Breast epithelium (tissue), 4 donors: ENCODE measurements around the gene MRPL24. TPM values are rescaled to one million over a fixed set of nuclear protein-coding genes. Genes with fewer than 3 reads are reported as not detected.

Experiments
- DNase-seq, 2 donors: peaks; one replicate each; pipeline ENCODE4 v3.0.0-alpha.2; 2019; ENCODE audit warnings: low spot score in 2 of 2
- H3K27ac ChIP-seq, 2 donors: fragments of 200-600 bp; sonication (generic) in 1 of 2; one replicate each; pipeline ENCODE4 v1.5.1; 2016 to 2019; ENCODE audit warnings: mild to moderate bottlenecking in 1 of 2
- H3K27me3 ChIP-seq, 2 donors: fragments of 200-600 bp; sonication (generic) in 1 of 2; one replicate each; pipeline versions ENCODE4 v1.5.1 to v1.6.0; 2017 to 2019; ENCODE audit warnings: control low read depth in 1 of 2, mild to moderate bottlenecking in 1 of 2
- H3K36me3 ChIP-seq: fragments of 200-600 bp; one replicate; pipeline ENCODE4 v1.5.1; 2019
- H3K4me1 ChIP-seq, 2 donors: fragments of 200-600 bp; sonication (generic); one replicate each; pipeline ENCODE4 v1.5.1; 2016 to 2019; ENCODE audit warnings: control low read depth in 1 of 2
- H3K4me3 ChIP-seq, 3 donors: fragments of 200-600 bp; sonication (generic); 1 replicate in 2 of 3; 2 replicates in 1 of 3; pipeline ENCODE4 v1.5.1; 2016 to 2019; ENCODE audit warnings: mild to moderate bottlenecking in 3 of 3, moderate library complexity in 2 of 3
- H3K9me3 ChIP-seq, 2 donors: fragments of 200-600 bp; sonication (generic) in 1 of 2; one replicate each; pipeline ENCODE4 v1.5.1; 2016 to 2019; ENCODE audit warnings: control low read depth in 1 of 2
- POLR2A ChIP-seq: fragments of 450-650 bp; IDR thresholded peaks from one replicate; pipeline ENCODE4 v1.6.1; 2016; ENCODE audit warnings: antibody characterized with exemption, mild to moderate bottlenecking, moderate library complexity
- POLR2AphosphoS5 ChIP-seq, 3 donors: sonication (generic); formaldehyde crosslinking; IDR thresholded peaks; one replicate each; pipeline ENCODE4 v1.6.1; 2017; ENCODE audit warnings: antibody characterized with exemption in 3 of 3
- intact Hi-C: fragments of 100-400 bp; cut with DNase I; formaldehyde crosslinking; loops from one replicate; pipeline ENCODE4 v1.15.1; 2023; ENCODE audit warnings: low total_unique reads
- total RNA-seq, 3 donors: library from RNA; depleted of rRNA; stranded (reverse); fragments of >200 nt; gene quantifications; one replicate each; pipeline ENCODE4 v1.1.0, GENCODE V29; 2016
- TF ChIP-seq, protein P1 (sequence below), 3 donors: fragments of 450-650 bp; IDR thresholded peaks; one replicate each; pipeline ENCODE4 v1.5.1; 2016 to 2017; ENCODE audit warnings: antibody characterized with exemption in 3 of 3, mild to moderate bottlenecking in 3 of 3, moderate library complexity in 3 of 3

MRPL24 gene
- total RNA-seq, 3 donors from 2014 or later: 36.6 to 63.9 (median 63.8) TPM

DNA sequence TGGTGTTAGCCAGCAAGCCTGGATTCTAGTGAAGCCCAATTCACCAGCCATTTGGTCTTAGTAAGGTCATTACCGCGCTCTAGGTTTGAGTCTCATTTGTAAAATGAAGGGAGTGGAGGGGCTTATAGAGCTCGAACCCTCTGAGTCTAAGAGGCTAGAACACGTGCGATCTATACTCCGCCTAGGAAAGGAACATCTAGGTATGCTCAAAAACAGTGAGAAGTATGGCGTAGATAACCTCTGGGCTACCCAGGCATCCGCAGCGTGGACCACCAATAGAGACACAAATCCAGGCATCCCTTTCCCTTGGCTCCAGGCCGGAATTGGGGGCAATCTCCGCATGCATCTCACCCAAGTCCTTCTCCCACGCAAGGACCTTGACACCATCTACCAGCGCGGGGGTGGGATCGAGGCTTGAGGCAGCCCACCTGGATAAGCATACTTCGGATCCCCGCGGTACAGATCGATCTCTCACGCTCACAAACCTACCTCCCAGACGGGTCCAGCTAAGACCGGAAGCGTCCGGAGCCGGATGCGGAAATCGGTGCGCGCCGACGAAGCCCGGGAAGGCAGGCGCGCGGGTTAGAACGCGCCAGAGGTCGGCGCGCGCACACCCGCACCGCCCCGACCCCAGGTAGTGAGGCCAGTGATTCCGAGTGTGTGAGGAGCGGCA, 12.8 kb downstream of the MRPL24 start, which contains the start of gene METTL25B:
TSS of gene METTL25B (plus strand) at position 544 of the 673 bp plus-strand sequence. CDS start 636 bp downstream, outside the sequence.
- peak; percentile 77 to 82 for DNase-seq
- intact Hi-C loops: loop anchor here (10.0 kb wide), 1 partner anchor 137 kb away; the partner anchor contains the start of gene NTRK1
- Histone ChIP-seq H3K9me3 (no peaks in the 10 kb centered on the region), H3K36me3 (no peaks in the 10 kb centered on the region), H3K27ac (peak within 1 kb of the TSS; percentile 97 to 99), H3K4me3 (peak within 1 kb of the TSS; percentile 88 to 96 (median 90)), H3K4me1 (peaks cover 11 to 26% of the 10 kb centered on the region in 2 donors), H3K27me3 (no peaks in the 10 kb centered on the region)
- TF ChIP-seq, protein P1, sequence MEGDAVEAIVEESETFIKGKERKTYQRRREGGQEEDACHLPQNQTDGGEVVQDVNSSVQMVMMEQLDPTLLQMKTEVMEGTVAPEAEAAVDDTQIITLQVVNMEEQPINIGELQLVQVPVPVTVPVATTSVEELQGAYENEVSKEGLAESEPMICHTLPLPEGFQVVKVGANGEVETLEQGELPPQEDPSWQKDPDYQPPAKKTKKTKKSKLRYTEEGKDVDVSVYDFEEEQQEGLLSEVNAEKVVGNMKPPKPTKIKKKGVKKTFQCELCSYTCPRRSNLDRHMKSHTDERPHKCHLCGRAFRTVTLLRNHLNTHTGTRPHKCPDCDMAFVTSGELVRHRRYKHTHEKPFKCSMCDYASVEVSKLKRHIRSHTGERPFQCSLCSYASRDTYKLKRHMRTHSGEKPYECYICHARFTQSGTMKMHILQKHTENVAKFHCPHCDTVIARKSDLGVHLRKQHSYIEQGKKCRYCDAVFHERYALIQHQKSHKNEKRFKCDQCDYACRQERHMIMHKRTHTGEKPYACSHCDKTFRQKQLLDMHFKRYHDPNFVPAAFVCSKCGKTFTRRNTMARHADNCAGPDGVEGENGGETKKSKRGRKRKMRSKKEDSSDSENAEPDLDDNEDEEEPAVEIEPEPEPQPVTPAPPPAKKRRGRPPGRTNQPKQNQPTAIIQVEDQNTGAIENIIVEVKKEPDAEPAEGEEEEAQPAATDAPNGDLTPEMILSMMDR (IDR thresholded peaks at IDR 0.05): no peak
- TF ChIP-seq POLR2AphosphoS5 (IDR thresholded peaks at IDR 0.05) (peak in 2 of 3 donors; percentile 9 to 37), POLR2A (peak; percentile 63)

- no peaks in the 10 kb centered on the region for H3K9me3 ChIP-seq
- no peak for DNase-seq
- H3K4me1 ChIP-seq: peaks cover 11 to 26% of the 10 kb centered on the region in 2 donors
- peak overlapping the region; percentile 97 to 99 for H3K27ac ChIP-seq
- no peaks in the 10 kb centered on the region for H3K36me3 ChIP-seq
- H3K27me3 ChIP-seq: no peaks in the 10 kb centered on the region
- TF ChIP-seq POLR2A (no peak), POLR2AphosphoS5 (IDR thresholded peaks at IDR 0.05) (no peak)
- intact Hi-C loops: loop anchor here (10.0 kb wide), 1 partner anchor 137 kb away; the partner anchor contains the start of gene NTRK1
- H3K4me3 ChIP-seq: peak overlapping the region; percentile 88 to 96 (median 90)
Measured at GRCh38 chr1:156727492-156727891, 13.4 kb downstream of the MRPL24 start.

GRCh38 chr1:156726549-156727226, 14.2 kb downstream of the MRPL24 start:
- Histone ChIP-seq H3K4me1 (peaks cover 11 to 26% of the 10 kb centered on the region in 2 donors), H3K27me3 (no peaks in the 10 kb centered on the region), H3K9me3 (no peaks in the 10 kb centered on the region), H3K27ac (peak overlapping the region; percentile 20 to 52), H3K36me3 (no peaks in the 10 kb centered on the region), H3K4me3 (peak overlapping the region in 2 of 3 donors; percentile 90 to 96)
- no peak for DNase-seq
- TF ChIP-seq, protein P1 (IDR thresholded peaks at IDR 0.05): peak; percentile 41 to 64 (median 58)
- TF ChIP-seq POLR2A: no peak
- intact Hi-C loops: loop anchor here (10.0 kb wide), 1 partner anchor 138 kb away; the partner anchor contains the start of gene NTRK1

- peak overlapping the region; percentile 13 to 52 for H3K27ac ChIP-seq
- DNase-seq: peak; percentile 83
- peak overlapping the region; percentile 10 to 96 (median 90) for H3K4me3 ChIP-seq
- TF ChIP-seq, protein P1 (IDR thresholded peaks at IDR 0.05): peak; percentile 82 to 98 (median 97)
- no peak for TF ChIP-seq POLR2A
- peak; percentile 45 to 71 (median 59) for TF ChIP-seq POLR2AphosphoS5 (IDR thresholded peaks at IDR 0.05)
- peaks cover 11 to 26% of the 10 kb centered on the region in 2 donors for H3K4me1 ChIP-seq
- H3K36me3 ChIP-seq: no peaks in the 10 kb centered on the region
- no peaks in the 10 kb centered on the region for H3K9me3 ChIP-seq
- H3K27me3 ChIP-seq: no peaks in the 10 kb centered on the region
- intact Hi-C loops: loop anchor here (2.0 to 10.0 kb wide), 2 partner anchors 37 to 139 kb away; partner anchors contain the start of gene NTRK1
Measured at GRCh38 chr1:156725683-156726280, 15.1 kb downstream of the MRPL24 start.

GRCh38 chr1:156721535-156721934, 19.4 kb downstream of the MRPL24 start:
- Histone ChIP-seq H3K27me3 (no peaks in the 10 kb centered on the region), H3K27ac (no peak overlapping the region), H3K9me3 (no peaks in the 10 kb centered on the region), H3K4me1 (peaks cover 7 to 13% of the 10 kb centered on the region in 2 donors), H3K36me3 (no peaks in the 10 kb centered on the region), H3K4me3 (no peak overlapping the region)
- intact Hi-C loops: loop anchor here (10.0 kb wide), 1 partner anchor 143 kb away; the partner anchor contains the start of gene NTRK1
- no peak for DNase-seq
- no peak for TF ChIP-seq POLR2AphosphoS5 (IDR thresholded peaks at IDR 0.05)
- TF ChIP-seq, protein P1 (IDR thresholded peaks at IDR 0.05): no peak
- no peak for TF ChIP-seq POLR2A
